K562 (cell line): ENCODE results near the gene ADAMTSL2. TPM values are rescaled to one million over a fixed set of nuclear protein-coding genes. Genes with fewer than 3 reads are reported as not detected.

Experiments used
- ATAC-seq: fragments of 200-7000 bp; cut with Tn5 transposase; 3 replicates; pipeline ENCODE4 v1.9.1; 2020; ENCODE audit warnings: moderate library complexity
- BruUV-seq: library from RNA; stranded (reverse); fragments of 400-500 nt; replicated peaks from 2 replicates; lab custom pipeline; 2021; lab: Mats Ljungman, UMichigan
- CTCF ChIA-PET: fragments of 300-600 bp; formaldehyde crosslinking; extraction: SDS; loops from one replicate; lab custom pipeline; 2021; ENCODE audit warnings: low intra/inter-chr PET ratio; lab: Yijun Ruan, JAX
- POLR2A ChIA-PET: fragments of 300-600, 350-650 bp; sonication (Branson Sonifier 250); formaldehyde crosslinking; extraction: SDS; loops from one replicate; lab custom pipeline; 2021; ENCODE audit warnings: antibody characterized with exemption, inconsistent platforms; lab: Yijun Ruan, JAX
- DNase-seq, 4 experiments: peaks; one replicate each; pipeline versions ENCODE4 v3.0.0 to v3.0.0-alpha.2; 2011 to 2018; ENCODE audit warnings: low spot score in 3 of 4, mixed read lengths in 3 of 4; ENCODE audit errors: extremely low read depth in 1 of 4
- FAIRE-seq: peaks from 2 replicates; lab custom pipeline; 2011; peaks lifted over from hg19 to GRCh38; lab: Jason Lieb, UNC
- H2AFZ ChIP-seq: 2 replicates; pipeline ENCODE4 v1.6.0; 2011; ENCODE audit warnings: low read depth, low read length, control low read depth, inconsistent platforms
- H3K27ac ChIP-seq: fragments of 200-600 bp; 3 replicates; pipeline ENCODE4 v1.8.0; 2011; ENCODE audit warnings: low read depth, mild to moderate bottlenecking, control low read depth, inconsistent platforms, low read length, moderate library complexity, mixed read lengths; ENCODE audit errors: extremely low read depth
- H3K27me3 ChIP-seq, 2 experiments: fragments of 300-600 bp in 1 of 2; 2 replicates in 1 of 2; 3 replicates in 1 of 2; pipeline versions ENCODE4 v1.6.0 to v1.8.0; 2011; ENCODE audit warnings: inconsistent platforms in 2 of 2, low read length in 2 of 2, mild to moderate bottlenecking in 1 of 2, mixed read lengths in 1 of 2, moderate library complexity in 1 of 2; ENCODE audit not compliant: control insufficient read depth in 2 of 2, insufficient read depth in 2 of 2
- H3K36me3 ChIP-seq: fragments of 300-600 bp; 3 replicates; pipeline ENCODE4 v1.8.0; 2011; ENCODE audit warnings: mild to moderate bottlenecking, low read length, inconsistent platforms; ENCODE audit not compliant: control insufficient read depth, insufficient read depth
- H3K4me1 ChIP-seq, 2 experiments: fragments of 200-600 bp in 1 of 2; replicated peaks in 1 of 2; 2 replicates in 1 of 2; 3 replicates in 1 of 2; pipeline versions ENCODE4 v1.5.1 to v1.8.0; 2011; ENCODE audit warnings: inconsistent platforms in 2 of 2, low read length in 2 of 2, mild to moderate bottlenecking in 1 of 2, mixed read lengths in 1 of 2, moderate library complexity in 1 of 2; ENCODE audit not compliant: control insufficient read depth in 2 of 2, insufficient read depth in 2 of 2
- H3K4me2 ChIP-seq: 2 replicates; pipeline ENCODE4 v1.6.1; 2011; ENCODE audit warnings: low read length, control low read depth, inconsistent platforms, mixed read lengths; ENCODE audit not compliant: insufficient read depth
- H3K4me3 ChIP-seq: fragments of 200-600 bp; sonication (generic), shearing (Covaris generic); 2 replicates; pipeline ENCODE4 v1.5.1; 2016; ENCODE audit warnings: control low read depth, inconsistent platforms
- H3K79me2 ChIP-seq: fragments of 200-600 bp; 3 replicates; pipeline ENCODE4 v1.8.0; 2011; ENCODE audit warnings: low read length, inconsistent platforms; ENCODE audit not compliant: control insufficient read depth, insufficient read depth
- H3K9ac ChIP-seq, 2 experiments: 2 replicates each; pipeline versions ENCODE4 v1.6.0 to v1.6.1; 2011; ENCODE audit warnings: low read depth in 2 of 2, low read length in 2 of 2, control low read depth in 1 of 2, inconsistent platforms in 1 of 2, mild to moderate bottlenecking in 1 of 2, mixed read lengths in 1 of 2; ENCODE audit not compliant: insufficient read depth in 1 of 2
- H3K9me1 ChIP-seq: one replicate; pipeline ENCODE4 v1.6.0; 2011; ENCODE audit warnings: inconsistent platforms, mild to moderate bottlenecking, low read length, moderate library complexity; ENCODE audit not compliant: control insufficient read depth, insufficient read depth
- H3K9me3 ChIP-seq: replicated peaks from 2 replicates; pipeline ENCODE4 v1.5.1; 2011; ENCODE audit warnings: low read depth, low read length, inconsistent platforms; ENCODE audit not compliant: control insufficient read depth, insufficient read depth
- H4K20me1 ChIP-seq: replicated peaks from 2 replicates; pipeline ENCODE4 v1.6.1; 2011; ENCODE audit warnings: low read length, inconsistent platforms, mixed read lengths; ENCODE audit not compliant: control insufficient read depth, insufficient read depth
- BHLHE40 ChIP-seq: IDR thresholded peaks from 2 replicates; pipeline ENCODE4 v1.6.1; 2011; ENCODE audit warnings: low read length, improper control_type of control experiment
- CBX3 ChIP-seq, 2 experiments: IDR thresholded peaks; 1 replicate in 1 of 2; 2 replicates in 1 of 2; pipeline ENCODE4 v1.6.1; 2012; ENCODE audit warnings: inconsistent platforms in 2 of 2, low read length in 2 of 2, borderline replicate concordance in 1 of 2, control low read depth in 1 of 2
- NFE2 ChIP-seq: IDR thresholded peaks from 2 replicates; pipeline ENCODE4 v1.6.1; 2014; ENCODE audit warnings: antibody characterized with exemption, low read depth
- NR4A1 ChIP-seq, 2 experiments: fragments of 250-450 bp in 1 of 2; fragments of 450-650 bp in 1 of 2; sonication (Bioruptor Pico) in 1 of 2; IDR thresholded peaks; 2 replicates each; pipeline versions ENCODE4 v1.4.0 to v1.6.1; 2016 to 2020; ENCODE audit warnings: mild to moderate bottlenecking in 2 of 2, missing compliant biosample characterization in 1 of 2, missing genetic modification characterization in 1 of 2, moderate library complexity in 1 of 2
- SETDB1 ChIP-seq: IDR thresholded peaks from one replicate; pipeline ENCODE4 v1.6.1; 2012; ENCODE audit warnings: low read length, control low read depth, inconsistent platforms
- ZNF583 ChIP-seq: fragments of 250-450 bp; sonication (Bioruptor Pico); IDR thresholded peaks from 2 replicates; pipeline ENCODE4 v1.4.0; 2020
- ZNF699 ChIP-seq: fragments of 250-450 bp; sonication (Bioruptor Pico); IDR thresholded peaks from 2 replicates; pipeline ENCODE4 v1.8.0; 2021; ENCODE audit warnings: mild to moderate bottlenecking, moderate library complexity; ENCODE audit not compliant: insufficient replicate concordance
- WGBS: fragments of 100-300 bp; shearing (Covaris generic); methylation state at CpG from one replicate; pipeline ENCODE4 v1.1.6; 2016; ENCODE audit warnings: low coverage, mixed read lengths; ENCODE audit not compliant: insufficient coverage; ENCODE audit errors: missing lambda C conversion rate; 5-methylcytosine and 5-hydroxymethylcytosine counted together
- in situ Hi-C: fragments of 300-500 bp; cut with MboI; formaldehyde crosslinking; loops from 4 replicates; pipeline ENCODE4 v1.15.0; 2018; ENCODE audit warnings: inconsistent platforms, mixed read lengths
- intact Hi-C: fragments of 100-400 bp; cut with micrococcal nuclease; formaldehyde crosslinking; loops from 2 replicates; pipeline ENCODE4 v1.14.2; 2022
- polyA plus RNA-seq, 8 experiments: library from polyadenylated mRNA; depleted of rRNA in 4 of 8; stranded (reverse) in 5 of 8; unstranded in 3 of 8; fragments of >200 nt; fragmentation: Nextera tagmentation in 2 of 8; fragmentation: Illumina TruSeq in 1 of 8; extraction: Ambion mirVana in 2 of 8; extraction: Trizol in 1 of 8; gene quantifications; 2 replicates each; pipeline versions ENCODE4 v1.2.1 to v1.2.3, GENCODE V29; 2011 to 2014; ENCODE audit warnings: inconsistent platforms in 1 of 8, missing spikeins in 1 of 8
- total RNA-seq, 7 experiments: library from RNA; depleted of rRNA in 6 of 7; stranded (reverse); fragments of >200 nt in 6 of 7; fragmentation: Illumina TruSeq in 2 of 7; extraction: Trizol in 2 of 7; gene quantifications; 2 replicates each; pipeline versions ENCODE4 v1.2.1 to v1.2.3, GENCODE V29; 2011 to 2021; ENCODE audit warnings: low replicate concordance in 1 of 7
- TF ChIP-seq, protein P1 (sequence below): fragments of 450-650 bp; IDR thresholded peaks from 2 replicates; pipeline ENCODE4 v1.6.1; 2018; ENCODE audit not compliant: partially characterized antibody
- TF ChIP-seq, protein P2 (sequence below): fragments of 450-650 bp; IDR thresholded peaks from 2 replicates; pipeline ENCODE4 v1.6.1; 2016; ENCODE audit warnings: borderline replicate concordance

The ADAMTSL2 gene
- total and polyA plus RNA-seq, 9 of the 15 experiments (the other 6 are each of a cell fraction or from before 2014, with no cell fraction given) = 0.04 TPM; not detected in 8

DNA sequence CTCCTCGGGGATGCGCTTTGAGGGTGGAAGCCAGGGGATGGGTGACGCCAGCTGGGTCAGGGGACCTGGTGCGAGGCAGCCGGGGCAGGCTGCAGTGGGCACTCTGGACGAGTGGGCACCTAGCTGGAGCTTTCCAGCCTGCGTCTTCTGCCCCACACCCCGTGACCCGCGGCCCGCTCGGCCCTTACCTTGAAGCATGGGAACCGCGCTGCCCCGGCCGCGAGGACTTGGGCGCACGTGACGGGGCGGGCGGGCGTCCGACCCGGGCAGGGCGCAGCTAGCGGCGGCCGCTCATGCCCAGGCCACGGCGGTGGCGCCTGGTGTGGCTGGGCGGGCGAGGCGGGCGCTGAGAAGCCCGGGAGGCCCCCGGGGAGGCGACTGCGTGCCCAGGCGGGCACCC, 74.4 kb downstream of the ADAMTSL2 start:
- 66% methylated on average over 14 of the region's 41 CpGs for WGBS
- H4K20me1 ChIP-seq = peaks cover 14% of the 10 kb centered on the region
- peaks cover 0 to 12% of the 10 kb centered on the region in 2 experiments; a peak in 2 of 5 replicates for H3K4me1 ChIP-seq
- no peaks in the 10 kb centered on the region for H3K36me3 ChIP-seq
- H3K9ac ChIP-seq = no peak overlapping the region
- TF ChIP-seq, protein P1, sequence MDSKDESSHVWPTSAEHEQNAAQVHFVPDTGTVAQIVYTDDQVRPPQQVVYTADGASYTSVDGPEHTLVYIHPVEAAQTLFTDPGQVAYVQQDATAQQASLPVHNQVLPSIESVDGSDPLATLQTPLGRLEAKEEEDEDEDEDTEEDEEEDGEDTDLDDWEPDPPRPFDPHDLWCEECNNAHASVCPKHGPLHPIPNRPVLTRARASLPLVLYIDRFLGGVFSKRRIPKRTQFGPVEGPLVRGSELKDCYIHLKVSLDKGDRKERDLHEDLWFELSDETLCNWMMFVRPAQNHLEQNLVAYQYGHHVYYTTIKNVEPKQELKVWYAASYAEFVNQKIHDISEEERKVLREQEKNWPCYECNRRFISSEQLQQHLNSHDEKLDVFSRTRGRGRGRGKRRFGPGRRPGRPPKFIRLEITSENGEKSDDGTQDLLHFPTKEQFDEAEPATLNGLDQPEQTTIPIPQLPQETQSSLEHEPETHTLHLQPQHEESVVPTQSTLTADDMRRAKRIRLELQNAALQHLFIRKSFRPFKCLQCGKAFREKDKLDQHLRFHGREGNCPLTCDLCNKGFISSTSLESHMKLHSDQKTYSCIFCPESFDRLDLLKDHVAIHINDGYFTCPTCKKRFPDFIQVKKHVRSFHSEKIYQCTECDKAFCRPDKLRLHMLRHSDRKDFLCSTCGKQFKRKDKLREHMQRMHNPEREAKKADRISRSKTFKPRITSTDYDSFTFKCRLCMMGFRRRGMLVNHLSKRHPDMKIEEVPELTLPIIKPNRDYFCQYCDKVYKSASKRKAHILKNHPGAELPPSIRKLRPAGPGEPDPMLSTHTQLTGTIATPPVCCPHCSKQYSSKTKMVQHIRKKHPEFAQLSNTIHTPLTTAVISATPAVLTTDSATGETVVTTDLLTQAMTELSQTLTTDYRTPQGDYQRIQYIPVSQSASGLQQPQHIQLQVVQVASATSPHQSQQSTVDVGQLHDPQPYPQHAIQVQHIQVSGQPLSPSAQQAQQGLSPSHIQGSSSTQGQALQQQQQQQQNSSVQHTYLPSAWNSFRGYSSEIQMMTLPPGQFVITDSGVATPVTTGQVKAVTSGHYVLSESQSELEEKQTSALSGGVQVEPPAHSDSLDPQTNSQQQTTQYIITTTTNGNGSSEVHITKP = no peak
- TF ChIP-seq, protein P2, sequence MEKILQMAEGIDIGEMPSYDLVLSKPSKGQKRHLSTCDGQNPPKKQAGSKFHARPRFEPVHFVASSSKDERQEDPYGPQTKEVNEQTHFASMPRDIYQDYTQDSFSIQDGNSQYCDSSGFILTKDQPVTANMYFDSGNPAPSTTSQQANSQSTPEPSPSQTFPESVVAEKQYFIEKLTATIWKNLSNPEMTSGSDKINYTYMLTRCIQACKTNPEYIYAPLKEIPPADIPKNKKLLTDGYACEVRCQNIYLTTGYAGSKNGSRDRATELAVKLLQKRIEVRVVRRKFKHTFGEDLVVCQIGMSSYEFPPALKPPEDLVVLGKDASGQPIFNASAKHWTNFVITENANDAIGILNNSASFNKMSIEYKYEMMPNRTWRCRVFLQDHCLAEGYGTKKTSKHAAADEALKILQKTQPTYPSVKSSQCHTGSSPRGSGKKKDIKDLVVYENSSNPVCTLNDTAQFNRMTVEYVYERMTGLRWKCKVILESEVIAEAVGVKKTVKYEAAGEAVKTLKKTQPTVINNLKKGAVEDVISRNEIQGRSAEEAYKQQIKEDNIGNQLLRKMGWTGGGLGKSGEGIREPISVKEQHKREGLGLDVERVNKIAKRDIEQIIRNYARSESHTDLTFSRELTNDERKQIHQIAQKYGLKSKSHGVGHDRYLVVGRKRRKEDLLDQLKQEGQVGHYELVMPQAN = no peak
- TF ChIP-seq BHLHE40 (no peak), NFE2 (no peak), ZNF699 (no peak), SETDB1 (no peak), ZNF583 (CRISPR knock-in tag) (no peak), CBX3 (IDR thresholded peaks at IDR 0.05; ENCODE audit: borderline replicate concordance in 1 of 2, low read length in 2 of 2) (no peak), NR4A1 (CRISPR knock-in tag; IDR thresholded peaks at IDR 0.05) (no peak), NR4A1 (tag; IDR thresholded peaks at IDR 0.05) (no peak)
- H3K27me3 ChIP-seq = peaks cover 7 to 51% of the 10 kb centered on the region in 2 experiments; a peak in 4 of 5 replicates
- no peak overlapping the region for H2AFZ ChIP-seq
- no peak overlapping the region for H3K4me3 ChIP-seq
- no peaks in the 10 kb centered on the region for H3K79me2 ChIP-seq
- no peaks in the 10 kb centered on the region for H3K9me1 ChIP-seq
- in situ Hi-C loops (no loop called here), intact Hi-C loops (no loop called here)
- H3K27ac ChIP-seq = no peak overlapping the region
- H3K9me3 ChIP-seq = no peaks in the 10 kb centered on the region
- POLR2A ChIA-PET = interaction anchor here (0.6 kb wide), 1 partner anchor 34 kb away, joined by 4 read pairs; no protein-coding TSS in a partner anchor
- no peak overlapping the region for H3K4me2 ChIP-seq
- FAIRE-seq = no peak
- no peak for ATAC-seq
- BruUV-seq = no TSS peak
- CTCF ChIA-PET = no interaction called here
- DNase-seq = no peak
